Measurements from ENCODE around the gene HOXB2.
A peak's percentile ranks its signal among the peaks of the same experiment; 100 is the strongest.

HOXB2 gene

GRCh38 chr17:48502901-48503300 is 42.0 kb downstream of the HOXB2 start:
- no peak for DNase-seq
- no peaks in the 10 kb centered on the region for H3K4me1 Mint-ChIP-seq
- no peak for ATAC-seq (replicated peaks)
- peaks cover 42 to 49% of the 10 kb centered on the region in 2 donors for H3K27me3 Mint-ChIP-seq
- H3K36me3 Mint-ChIP-seq, result peaks cover 0 to 1% of the 10 kb centered on the region in 2 donors
- no peak overlapping the region for H3K4me3 Mint-ChIP-seq
- H3K9me3 Mint-ChIP-seq, result no peaks in the 10 kb centered on the region
- no peak overlapping the region for H3K27ac Mint-ChIP-seq

GRCh38 chr17:48502312-48502711 is 42.6 kb downstream of the HOXB2 start:
- H3K9me3 Mint-ChIP-seq, result no peaks in the 10 kb centered on the region
- DNase-seq, result no peak
- H3K4me1 Mint-ChIP-seq, result no peaks in the 10 kb centered on the region
- H3K4me3 Mint-ChIP-seq, result no peak overlapping the region
- H3K27ac Mint-ChIP-seq, result peak overlapping the region; percentile 16
- no peak for ATAC-seq (replicated peaks)
- H3K36me3 Mint-ChIP-seq, result peaks cover 0 to 1% of the 10 kb centered on the region in 2 donors
- H3K27me3 Mint-ChIP-seq, result peaks cover 46 to 53% of the 10 kb centered on the region in 2 donors

DNA sequence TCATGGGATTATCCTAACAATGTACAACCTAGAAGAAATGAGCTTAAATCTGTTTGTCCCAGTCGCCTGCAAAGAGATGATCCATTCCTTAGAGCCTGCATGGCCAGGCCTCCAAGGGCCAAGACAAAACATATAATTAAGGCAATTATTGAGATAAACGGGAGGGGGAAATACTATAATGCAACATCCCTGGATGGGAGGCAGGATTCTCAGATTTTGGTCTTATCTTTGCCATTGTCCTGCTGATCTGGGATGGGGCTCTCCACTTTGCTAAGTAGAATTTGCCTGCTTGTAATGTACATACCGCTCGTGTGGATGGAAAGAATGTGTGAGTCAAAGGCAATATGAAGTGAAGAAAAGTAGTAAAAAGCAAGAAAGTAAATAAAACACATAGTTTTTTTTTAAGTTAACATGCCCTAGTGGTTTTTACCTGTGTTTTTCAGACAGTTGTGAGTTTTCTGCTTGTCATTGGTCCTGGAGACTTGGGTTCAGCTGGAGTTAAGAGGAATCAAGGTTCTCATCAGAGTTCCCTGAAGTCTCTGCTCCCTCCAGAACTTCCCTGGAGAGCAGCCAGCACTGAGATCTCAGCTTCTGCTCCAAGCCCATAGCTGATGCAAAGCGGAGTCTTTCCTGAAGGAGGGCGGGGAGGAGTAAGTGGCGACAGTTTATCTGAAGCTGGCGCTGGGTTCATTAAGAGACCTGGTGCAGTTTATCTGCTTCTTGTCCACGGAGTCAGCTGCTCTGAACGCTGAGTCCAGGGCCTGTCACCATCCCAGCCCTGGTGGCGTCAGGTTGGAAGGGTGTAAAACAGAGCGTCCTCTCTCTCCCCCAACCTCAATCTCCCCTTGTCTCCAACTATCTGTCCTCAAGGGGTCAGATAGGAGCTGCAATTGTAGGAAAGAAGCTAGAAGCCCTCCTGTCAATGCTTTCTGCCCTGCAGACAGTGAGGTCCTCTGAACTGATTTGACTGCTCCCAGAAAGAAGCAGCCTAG is 44.2 kb downstream of the HOXB2 start:
- Mint-ChIP-seq H3K4me1 (no peaks in the 10 kb centered on the region), H3K27ac (no peak overlapping the region), H3K36me3 (peaks cover 0 to 1% of the 10 kb centered on the region in 2 donors), H3K4me3 (no peak overlapping the region), H3K9me3 (no peaks in the 10 kb centered on the region), H3K27me3 (peaks cover 46 to 61% of the 10 kb centered on the region in 2 donors)
- DNase-seq, result no peak
- ATAC-seq (replicated peaks), result no peak

DNA sequence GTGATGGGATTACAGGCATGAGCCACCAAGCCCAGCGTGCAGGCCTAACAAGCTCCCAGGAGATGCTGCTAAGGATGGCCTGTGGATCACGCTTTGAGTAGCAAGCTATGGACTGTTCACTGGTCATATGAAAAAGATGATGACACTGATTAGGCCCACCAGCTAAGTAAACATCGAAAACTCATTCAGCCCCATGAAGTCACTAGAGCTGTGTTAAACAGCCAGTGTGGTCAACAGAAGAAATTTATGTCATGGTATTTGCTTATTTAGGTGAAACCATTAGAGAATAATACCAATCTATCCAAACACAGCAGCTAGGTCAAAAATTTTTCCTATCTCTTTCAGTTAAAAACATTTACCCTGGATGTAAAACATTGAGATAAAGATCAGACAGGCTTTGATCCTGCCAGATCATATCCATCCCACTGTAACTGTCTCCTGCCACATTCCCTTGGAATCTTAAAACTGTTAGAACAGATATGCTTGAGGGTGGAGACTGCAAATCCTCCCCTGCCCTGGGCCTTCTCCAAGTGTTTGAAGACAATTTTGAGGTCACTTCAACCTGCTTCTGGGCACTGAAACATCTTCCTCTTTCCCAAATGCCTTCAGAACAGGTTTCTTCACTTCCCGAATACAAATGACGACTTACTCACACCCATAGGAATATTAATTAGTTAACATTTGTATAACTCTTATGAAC is 45.0 kb downstream of the HOXB2 start:
- Mint-ChIP-seq H3K4me3 (no peak overlapping the region), H3K27me3 (peaks cover 39 to 61% of the 10 kb centered on the region in 2 donors), H3K9me3 (no peaks in the 10 kb centered on the region), H3K36me3 (peaks cover 0 to 1% of the 10 kb centered on the region in 2 donors), H3K27ac (no peak overlapping the region), H3K4me1 (no peaks in the 10 kb centered on the region)
- ATAC-seq (replicated peaks) (no peak), DNase-seq (no peak)

DNA sequence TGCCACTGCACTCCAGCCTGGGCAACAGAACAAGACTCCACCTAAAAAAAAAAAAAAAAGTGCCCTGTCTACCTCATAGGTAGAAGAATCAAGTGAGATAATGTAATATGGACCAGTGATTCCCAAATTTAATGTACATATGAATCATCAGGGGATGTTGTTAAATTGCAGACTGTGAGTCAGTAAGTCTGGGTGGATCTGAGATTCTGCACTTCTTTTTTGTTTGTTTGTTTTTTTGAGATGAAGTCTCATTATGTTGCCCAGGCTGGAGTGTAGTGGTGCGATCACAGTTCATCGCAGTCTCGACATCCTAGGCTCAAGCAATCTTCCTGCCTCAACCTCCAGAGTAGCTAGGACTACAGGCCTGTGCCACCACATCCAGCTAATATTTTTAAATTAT is 45.7 kb downstream of the HOXB2 start:
- H3K4me3 Mint-ChIP-seq, result no peak overlapping the region
- H3K27ac Mint-ChIP-seq, result no peak overlapping the region
- H3K9me3 Mint-ChIP-seq, result no peaks in the 10 kb centered on the region
- H3K36me3 Mint-ChIP-seq, result peaks cover 0 to 1% of the 10 kb centered on the region in 2 donors
- DNase-seq (no peak), ATAC-seq (replicated peaks) (peak in 1 of 2 donors; percentile 14)
- H3K27me3 Mint-ChIP-seq, result peaks cover 39 to 62% of the 10 kb centered on the region in 2 donors
- H3K4me1 Mint-ChIP-seq, result no peaks in the 10 kb centered on the region

GRCh38 chr17:48498164-48498850 is 46.6 kb downstream of the HOXB2 start:
- Mint-ChIP-seq H3K27me3 (peaks cover 39 to 56% of the 10 kb centered on the region in 2 donors), H3K9me3 (no peaks in the 10 kb centered on the region), H3K27ac (no peak overlapping the region), H3K4me3 (no peak overlapping the region), H3K36me3 (peaks cover 0 to 1% of the 10 kb centered on the region in 2 donors), H3K4me1 (peaks cover 0 to 2% of the 10 kb centered on the region in 2 donors)
- ATAC-seq (replicated peaks) (no peak), DNase-seq (no peak)

- DNase-seq (no peak), ATAC-seq (replicated peaks) (no peak)
- Mint-ChIP-seq H3K4me3 (no peak overlapping the region), H3K27ac (no peak overlapping the region), H3K9me3 (no peaks in the 10 kb centered on the region), H3K4me1 (peaks cover 2 to 10% of the 10 kb centered on the region in 2 donors), H3K27me3 (peaks cover 30 to 48% of the 10 kb centered on the region in 2 donors), H3K36me3 (no peaks in the 10 kb centered on the region)
These were observed 47.8 kb downstream of the HOXB2 start for GRCh38 chr17:48497103-48497502.

DNA sequence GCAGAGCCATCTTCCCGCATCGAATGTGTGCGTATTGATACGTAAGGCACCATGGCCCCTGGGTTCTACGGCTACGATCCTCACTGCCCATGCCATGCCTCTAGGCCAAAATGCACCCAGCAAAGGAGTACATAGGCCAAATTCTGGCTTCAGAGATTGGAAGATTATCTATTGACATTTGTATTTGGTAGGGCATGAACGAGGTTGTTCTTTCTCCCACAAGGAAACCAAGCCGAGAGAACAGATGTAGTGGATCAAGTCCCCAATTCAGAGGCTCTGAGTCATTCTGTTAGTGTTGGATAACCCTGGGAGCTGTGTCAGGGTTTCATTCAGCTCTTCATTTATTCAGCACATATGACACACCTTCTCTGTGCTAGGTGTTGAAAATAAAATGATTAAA is 50.6 kb downstream of the HOXB2 start:
- Mint-ChIP-seq H3K27ac (no peak overlapping the region), H3K36me3 (no peaks in the 10 kb centered on the region)

More for the DNA sequence above, 50.6 kb downstream of the HOXB2 start:
- Mint-ChIP-seq H3K9me3 (no peaks in the 10 kb centered on the region), H3K4me1 (peaks cover 12 to 29% of the 10 kb centered on the region in 2 donors), H3K4me3 (no peak overlapping the region), H3K27me3 (peaks cover 37 to 43% of the 10 kb centered on the region in 2 donors)
- DNase-seq, result no peak
- ATAC-seq (replicated peaks), result no peak

All from stimulated activated naive B cell treated with anti-CD40 and anti-IgM and Interleukin-4, amounts not matched to agents 10 μg/mL and 1 μg/mL and 100 μg/mL, for 72 hours (primary cell).